Skeletal muscle tissue (tissue), 4 donors: ENCODE results near the gene TNIK. TPM values are rescaled to one million over a fixed set of nuclear protein-coding genes. Genes with fewer than 3 reads are reported as not detected.
"Not testable (repeated sequence)": the region's sequence is repeated elsewhere in the genome, so short reads cannot be mapped to it uniquely, and the experiment has no call there.

Source experiments
- H3K27ac ChIP-seq: one replicate; pipeline ENCODE4 v1.7.0; 2013; ENCODE audit warnings: mild to moderate bottlenecking, low read depth, low read length, inconsistent platforms
- H3K27me3 ChIP-seq, 3 donors: one replicate each; pipeline ENCODE4 v1.7.0; 2013; ENCODE audit warnings: low read length in 3 of 3; ENCODE audit not compliant: control insufficient read depth in 3 of 3, insufficient read depth in 3 of 3
- H3K36me3 ChIP-seq, 3 donors: one replicate each; pipeline ENCODE4 v1.7.0; 2013; ENCODE audit warnings: low read length in 3 of 3; ENCODE audit not compliant: control insufficient read depth in 3 of 3, insufficient read depth in 3 of 3
- H3K4me1 ChIP-seq, 3 donors: one replicate each; pipeline ENCODE4 v1.7.0; 2013; ENCODE audit warnings: low read length in 3 of 3, mild to moderate bottlenecking in 3 of 3; ENCODE audit not compliant: control insufficient read depth in 3 of 3, insufficient read depth in 3 of 3
- H3K4me3 ChIP-seq, 3 donors: one replicate each; pipeline ENCODE4 v1.7.0; 2013; ENCODE audit warnings: low read length in 3 of 3
- H3K9ac ChIP-seq, 3 donors: one replicate each; pipeline ENCODE4 v1.7.0; 2013; ENCODE audit warnings: low read length in 3 of 3, mild to moderate bottlenecking in 3 of 3, moderate library complexity in 2 of 3, low read depth in 1 of 3
- H3K9me3 ChIP-seq, 3 donors: one replicate each; pipeline ENCODE4 v1.7.0; 2013; ENCODE audit warnings: low read length in 3 of 3; ENCODE audit not compliant: control insufficient read depth in 3 of 3
- total RNA-seq: library from RNA; depleted of rRNA; stranded (reverse); fragments of >200 nt; gene quantifications from one replicate; pipeline ENCODE4 v1.2.3, GENCODE V29; 2014
- donor health status: Osteomylitis.

Gene TNIK
- total RNA-seq, 1 donor from 2014 or later = 31.3 TPM

GRCh38 chr3:171428892-171429291 lies 31.3 kb downstream of the TNIK start:
- H3K27ac ChIP-seq = no peak overlapping the region
- no peaks in the 10 kb centered on the region for H3K36me3 ChIP-seq
- no peak overlapping the region for H3K9ac ChIP-seq

GRCh38 chr3:171428321-171428787 lies 31.9 kb downstream of the TNIK start:
- no peaks in the 10 kb centered on the region for H3K27me3 ChIP-seq
- H3K36me3 ChIP-seq = no peaks in the 10 kb centered on the region
- no peak overlapping the region for H3K4me3 ChIP-seq
- no peak overlapping the region for H3K9ac ChIP-seq
- H3K4me1 ChIP-seq = peaks cover 0 to 12% (median 10%) of the 10 kb centered on the region in 3 donors
- no peak overlapping the region for H3K27ac ChIP-seq
- no peaks in the 10 kb centered on the region for H3K9me3 ChIP-seq

More at GRCh38 chr3:171428892-171429291, 31.3 kb downstream of the TNIK start:
- Histone ChIP-seq H3K4me3 (no peak overlapping the region), H3K27me3 (no peaks in the 10 kb centered on the region), H3K9me3 (no peaks in the 10 kb centered on the region), H3K4me1 (peaks cover 0 to 12% (median 10%) of the 10 kb centered on the region in 3 donors)

GRCh38 chr3:171427771-171428320 lies 32.4 kb downstream of the TNIK start:
- Histone ChIP-seq H3K9me3 (no peaks in the 10 kb centered on the region), H3K27me3 (no peaks in the 10 kb centered on the region), H3K36me3 (no peaks in the 10 kb centered on the region), H3K4me1 (peaks cover 0 to 12% (median 10%) of the 10 kb centered on the region in 3 donors), H3K9ac (no peak overlapping the region), H3K27ac (no peak overlapping the region), H3K4me3 (no peak overlapping the region)

- not testable (repeated sequence) for H3K4me1 ChIP-seq, H3K9me3 ChIP-seq, H3K27me3 ChIP-seq, H3K27ac ChIP-seq, H3K4me3 ChIP-seq, H3K36me3 ChIP-seq, H3K9ac ChIP-seq
Observed at GRCh38 chr3:171424063-171424462, 36.1 kb downstream of the TNIK start.

- H3K27ac ChIP-seq, H3K9ac ChIP-seq, H3K4me1 ChIP-seq, H3K36me3 ChIP-seq, H3K4me3 ChIP-seq, H3K9me3 ChIP-seq, H3K27me3 ChIP-seq: not testable (repeated sequence)
Observed at GRCh38 chr3:171422855-171423254, 37.4 kb downstream of the TNIK start.

- Histone ChIP-seq H3K4me1 (peaks cover 4 to 12% (median 6%) of the 10 kb centered on the region in 3 donors), H3K36me3 (no peaks in the 10 kb centered on the region), H3K27ac (no peak overlapping the region), H3K9ac (no peak overlapping the region), H3K4me3 (no peak overlapping the region), H3K27me3 (no peaks in the 10 kb centered on the region), H3K9me3 (no peaks in the 10 kb centered on the region)
Observed at GRCh38 chr3:171420667-171421066, 39.5 kb downstream of the TNIK start.

- H3K27ac ChIP-seq = no peak overlapping the region
- peaks cover 11 to 19% (median 15%) of the 10 kb centered on the region in 3 donors for H3K4me1 ChIP-seq
Observed at GRCh38 chr3:171419457-171419856, 40.7 kb downstream of the TNIK start.

GRCh38 chr3:171417813-171418212 lies 42.4 kb downstream of the TNIK start:
- no peak overlapping the region for H3K9ac ChIP-seq

More at GRCh38 chr3:171419457-171419856, 40.7 kb downstream of the TNIK start:
- H3K4me3 ChIP-seq = no peak overlapping the region
- no peaks in the 10 kb centered on the region for H3K9me3 ChIP-seq
- no peaks in the 10 kb centered on the region for H3K27me3 ChIP-seq
- H3K9ac ChIP-seq = no peak overlapping the region
- no peaks in the 10 kb centered on the region for H3K36me3 ChIP-seq

GRCh38 chr3:171417137-171417536 lies 43.1 kb downstream of the TNIK start:
- Histone ChIP-seq H3K4me1 (peaks cover 11 to 22% (median 21%) of the 10 kb centered on the region in 3 donors), H3K4me3 (no peak overlapping the region), H3K27ac (no peak overlapping the region), H3K36me3 (no peaks in the 10 kb centered on the region), H3K9me3 (no peaks in the 10 kb centered on the region), H3K9ac (no peak overlapping the region), H3K27me3 (no peaks in the 10 kb centered on the region)

More at GRCh38 chr3:171417813-171418212, 42.4 kb downstream of the TNIK start:
- Histone ChIP-seq H3K4me3 (no peak overlapping the region), H3K27ac (peak overlapping the region; percentile 53), H3K9me3 (no peaks in the 10 kb centered on the region), H3K27me3 (no peaks in the 10 kb centered on the region), H3K36me3 (no peaks in the 10 kb centered on the region), H3K4me1 (peaks cover 11 to 22% (median 17%) of the 10 kb centered on the region in 3 donors)

- Histone ChIP-seq H3K9ac (no peak overlapping the region), H3K4me3 (no peak overlapping the region), H3K36me3 (no peaks in the 10 kb centered on the region), H3K4me1 (peaks cover 11 to 22% (median 21%) of the 10 kb centered on the region in 3 donors), H3K27me3 (no peaks in the 10 kb centered on the region), H3K9me3 (no peaks in the 10 kb centered on the region), H3K27ac (no peak overlapping the region)
Observed at GRCh38 chr3:171416666-171417065, 43.5 kb downstream of the TNIK start.
